Panc1 (cell line): ENCODE data around the gene PPP1R9B.

Experiments
- TCF7L2 ChIP-seq: IDR thresholded peaks from 2 replicates; pipeline ENCODE4 v1.6.1; 2011; ENCODE audit warnings: mild to moderate bottlenecking, low read depth, low read length, inconsistent platforms
- TF ChIP-seq, protein P1 (sequence below): fragments of 450-650 bp; IDR thresholded peaks from 2 replicates; pipeline ENCODE4 v1.5.1; 2017; ENCODE audit warnings: mild to moderate bottlenecking

GRCh38 chr17:50169881-50170459 is 19.5 kb upstream of the PPP1R9B start:
- TF ChIP-seq, protein P1, sequence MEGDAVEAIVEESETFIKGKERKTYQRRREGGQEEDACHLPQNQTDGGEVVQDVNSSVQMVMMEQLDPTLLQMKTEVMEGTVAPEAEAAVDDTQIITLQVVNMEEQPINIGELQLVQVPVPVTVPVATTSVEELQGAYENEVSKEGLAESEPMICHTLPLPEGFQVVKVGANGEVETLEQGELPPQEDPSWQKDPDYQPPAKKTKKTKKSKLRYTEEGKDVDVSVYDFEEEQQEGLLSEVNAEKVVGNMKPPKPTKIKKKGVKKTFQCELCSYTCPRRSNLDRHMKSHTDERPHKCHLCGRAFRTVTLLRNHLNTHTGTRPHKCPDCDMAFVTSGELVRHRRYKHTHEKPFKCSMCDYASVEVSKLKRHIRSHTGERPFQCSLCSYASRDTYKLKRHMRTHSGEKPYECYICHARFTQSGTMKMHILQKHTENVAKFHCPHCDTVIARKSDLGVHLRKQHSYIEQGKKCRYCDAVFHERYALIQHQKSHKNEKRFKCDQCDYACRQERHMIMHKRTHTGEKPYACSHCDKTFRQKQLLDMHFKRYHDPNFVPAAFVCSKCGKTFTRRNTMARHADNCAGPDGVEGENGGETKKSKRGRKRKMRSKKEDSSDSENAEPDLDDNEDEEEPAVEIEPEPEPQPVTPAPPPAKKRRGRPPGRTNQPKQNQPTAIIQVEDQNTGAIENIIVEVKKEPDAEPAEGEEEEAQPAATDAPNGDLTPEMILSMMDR: no peak
- no peak for TF ChIP-seq TCF7L2
